SU-DHL-6 (cell line): ENCODE measurements around the gene ASB16.

Source experiments
- H2AFZ ChIP-seq: fragments of 200-600 bp; sonication (generic); 2 replicates; pipeline ENCODE4 v1.6.1; 2014; ENCODE audit warnings: low read depth, mild to moderate bottlenecking, moderate library complexity, mixed read lengths, antibody characterized with exemption, low read length; ENCODE audit not compliant: severe bottlenecking
- H3F3A ChIP-seq: fragments of 200-600 bp; shearing (Covaris generic); 2 replicates; pipeline ENCODE4 v1.6.0; 2016; ENCODE audit warnings: antibody characterized with exemption, mild to moderate bottlenecking; ENCODE audit not compliant: insufficient read depth
- H3K27ac ChIP-seq: fragments of 200-600 bp; sonication (generic); 2 replicates; pipeline ENCODE4 v1.5.1; 2016; ENCODE audit warnings: low read depth, mild to moderate bottlenecking, low read length, moderate library complexity, mixed read lengths
- H3K27me3 ChIP-seq: fragments of 200-600 bp; sonication (generic), shearing (Covaris generic); 2 replicates; pipeline ENCODE4 v1.6.0; 2014; ENCODE audit warnings: mild to moderate bottlenecking, low read length
- H3K36me3 ChIP-seq: fragments of 200-600 bp; sonication (generic); 2 replicates; pipeline ENCODE4 v1.6.1; 2014; ENCODE audit warnings: mild to moderate bottlenecking, low read length, mixed read lengths
- H3K4me2 ChIP-seq: fragments of 300-600, 200-600 bp; shearing (Covaris generic), sonication (generic); 2 replicates; pipeline ENCODE4 v1.6.0; 2014; ENCODE audit warnings: low read length, low read depth, mild to moderate bottlenecking; ENCODE audit not compliant: poor library complexity, severe bottlenecking
- H3K4me3 ChIP-seq: fragments of 200-600 bp; sonication (generic); 2 replicates; pipeline ENCODE4 v1.5.1; 2014; ENCODE audit warnings: antibody characterized with exemption, low read length, mild to moderate bottlenecking, mixed read lengths; ENCODE audit not compliant: insufficient read depth, poor library complexity, severe bottlenecking
- H3K79me2 ChIP-seq: fragments of 200-600 bp; sonication (generic); 2 replicates; pipeline ENCODE4 v1.6.1; 2014; ENCODE audit warnings: mild to moderate bottlenecking, low read length, moderate library complexity; ENCODE audit not compliant: insufficient read depth
- H3K9ac ChIP-seq: fragments of 200-600 bp; sonication (generic); 2 replicates; pipeline ENCODE4 v1.7.0; 2014; ENCODE audit warnings: mild to moderate bottlenecking, low read length
- H3K9me2 ChIP-seq: fragments of 200-600 bp; sonication (generic); replicated peaks from 2 replicates; pipeline ENCODE4 v1.6.1; 2014; ENCODE audit warnings: low read length; ENCODE audit not compliant: insufficient read depth
- H3K9me3 ChIP-seq: fragments of 200-600 bp; sonication (generic); 2 replicates; pipeline ENCODE4 v1.6.1; 2014; ENCODE audit warnings: low read length, mixed read lengths; ENCODE audit not compliant: insufficient read depth
- H4K20me1 ChIP-seq: fragments of 200-600 bp; sonication (generic); 2 replicates; pipeline ENCODE4 v1.6.1; 2014; ENCODE audit warnings: low read depth, mild to moderate bottlenecking, antibody characterized with exemption, low read length, moderate library complexity, mixed read lengths
- EZH2phosphoT487 ChIP-seq: fragments of 200-600 bp; sonication (generic), shearing (Covaris generic); conservative IDR thresholded peaks from 2 replicates; pipeline ENCODE4 v1.6.1; 2018; ENCODE audit warnings: mild to moderate bottlenecking, antibody characterized with exemption, low read length, moderate library complexity, mixed read lengths
- TF ChIP-seq, protein P1 (sequence below): fragments of 200-600 bp; sonication (generic); IDR thresholded peaks from one replicate; pipeline ENCODE4 v1.5.1; 2017; ENCODE audit warnings: antibody characterized with exemption, mild to moderate bottlenecking, low read length, moderate library complexity; ENCODE audit not compliant: insufficient read depth, poor library complexity, severe bottlenecking

The ASB16 gene

DNA sequence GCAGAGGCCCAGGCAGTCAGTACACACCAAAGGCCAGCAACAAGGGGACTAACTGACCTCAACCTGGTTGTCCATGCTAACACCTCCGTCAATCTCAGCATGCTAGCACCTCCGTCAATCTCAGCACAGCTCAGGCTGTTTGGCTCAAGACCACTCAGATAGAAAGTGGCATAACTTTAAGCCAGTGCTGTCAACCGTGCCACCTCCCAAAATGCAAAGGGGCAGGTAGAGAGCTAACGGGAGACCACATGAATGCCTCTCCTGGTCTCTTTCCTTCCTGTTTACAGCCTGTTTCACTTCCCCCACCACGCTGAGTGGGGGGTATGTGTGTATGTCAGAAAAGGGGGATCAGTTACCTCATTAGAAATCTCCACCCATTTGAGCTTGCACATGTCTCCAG, 45.7 kb downstream of the ASB16 start:
- Histone ChIP-seq H3K79me2 (peaks cover 31% of the 10 kb centered on the region), H3K9me2 (no peaks in the 10 kb centered on the region), H3K27ac (peak overlapping the region; percentile 95), H3K36me3 (peaks cover 11% of the 10 kb centered on the region), H2AFZ (no peak overlapping the region), H3K9ac (peak overlapping the region; percentile 93), H3K4me2 (peak overlapping the region; percentile 91), H3K27me3 (no peaks in the 10 kb centered on the region), H3K9me3 (no peaks in the 10 kb centered on the region), H3F3A (peaks cover 16% of the 10 kb centered on the region; the same call in 1 of the 2 replicates), H4K20me1 (no peaks in the 10 kb centered on the region), H3K4me3 (peak overlapping the region; percentile 82)
- TF ChIP-seq EZH2phosphoT487: no peak
- TF ChIP-seq, protein P1, sequence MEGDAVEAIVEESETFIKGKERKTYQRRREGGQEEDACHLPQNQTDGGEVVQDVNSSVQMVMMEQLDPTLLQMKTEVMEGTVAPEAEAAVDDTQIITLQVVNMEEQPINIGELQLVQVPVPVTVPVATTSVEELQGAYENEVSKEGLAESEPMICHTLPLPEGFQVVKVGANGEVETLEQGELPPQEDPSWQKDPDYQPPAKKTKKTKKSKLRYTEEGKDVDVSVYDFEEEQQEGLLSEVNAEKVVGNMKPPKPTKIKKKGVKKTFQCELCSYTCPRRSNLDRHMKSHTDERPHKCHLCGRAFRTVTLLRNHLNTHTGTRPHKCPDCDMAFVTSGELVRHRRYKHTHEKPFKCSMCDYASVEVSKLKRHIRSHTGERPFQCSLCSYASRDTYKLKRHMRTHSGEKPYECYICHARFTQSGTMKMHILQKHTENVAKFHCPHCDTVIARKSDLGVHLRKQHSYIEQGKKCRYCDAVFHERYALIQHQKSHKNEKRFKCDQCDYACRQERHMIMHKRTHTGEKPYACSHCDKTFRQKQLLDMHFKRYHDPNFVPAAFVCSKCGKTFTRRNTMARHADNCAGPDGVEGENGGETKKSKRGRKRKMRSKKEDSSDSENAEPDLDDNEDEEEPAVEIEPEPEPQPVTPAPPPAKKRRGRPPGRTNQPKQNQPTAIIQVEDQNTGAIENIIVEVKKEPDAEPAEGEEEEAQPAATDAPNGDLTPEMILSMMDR: no peak

DNA sequence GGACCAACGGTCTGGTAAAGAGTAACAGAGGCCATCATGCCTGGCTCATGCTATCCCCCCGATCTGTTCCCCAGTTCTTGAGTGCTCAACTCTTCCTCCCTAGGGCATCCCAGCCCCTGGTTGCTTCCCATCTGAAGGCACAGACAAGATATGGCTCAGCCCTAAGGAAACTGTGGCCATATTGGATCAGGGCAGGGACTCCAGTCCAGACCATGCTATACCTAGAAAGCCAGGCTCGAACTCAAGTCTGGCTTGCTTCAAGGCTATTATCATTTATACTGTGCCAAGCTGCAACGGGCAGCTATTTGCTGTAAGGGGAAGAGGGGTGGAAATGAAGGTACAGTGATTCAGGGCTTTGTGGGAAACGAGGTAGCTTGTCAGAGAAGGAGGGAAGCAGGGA, 46.2 kb downstream of the ASB16 start:
- peak overlapping the region; percentile 93 for H3K9ac ChIP-seq
- peak overlapping the region; percentile 91 for H3K4me2 ChIP-seq
- H3K27me3 ChIP-seq: no peaks in the 10 kb centered on the region
- peaks cover 31% of the 10 kb centered on the region for H3K79me2 ChIP-seq
- TF ChIP-seq, protein P1: no peak
- no peak for TF ChIP-seq EZH2phosphoT487
- peak overlapping the region; percentile 82 for H3K4me3 ChIP-seq
- peaks cover 11% of the 10 kb centered on the region for H3K36me3 ChIP-seq
- H2AFZ ChIP-seq: no peak overlapping the region
- no peaks in the 10 kb centered on the region for H3K9me2 ChIP-seq
- H4K20me1 ChIP-seq: no peaks in the 10 kb centered on the region
- H3K9me3 ChIP-seq: no peaks in the 10 kb centered on the region
- H3F3A ChIP-seq: peaks cover 13% of the 10 kb centered on the region
- H3K27ac ChIP-seq: peak overlapping the region; percentile 95

DNA sequence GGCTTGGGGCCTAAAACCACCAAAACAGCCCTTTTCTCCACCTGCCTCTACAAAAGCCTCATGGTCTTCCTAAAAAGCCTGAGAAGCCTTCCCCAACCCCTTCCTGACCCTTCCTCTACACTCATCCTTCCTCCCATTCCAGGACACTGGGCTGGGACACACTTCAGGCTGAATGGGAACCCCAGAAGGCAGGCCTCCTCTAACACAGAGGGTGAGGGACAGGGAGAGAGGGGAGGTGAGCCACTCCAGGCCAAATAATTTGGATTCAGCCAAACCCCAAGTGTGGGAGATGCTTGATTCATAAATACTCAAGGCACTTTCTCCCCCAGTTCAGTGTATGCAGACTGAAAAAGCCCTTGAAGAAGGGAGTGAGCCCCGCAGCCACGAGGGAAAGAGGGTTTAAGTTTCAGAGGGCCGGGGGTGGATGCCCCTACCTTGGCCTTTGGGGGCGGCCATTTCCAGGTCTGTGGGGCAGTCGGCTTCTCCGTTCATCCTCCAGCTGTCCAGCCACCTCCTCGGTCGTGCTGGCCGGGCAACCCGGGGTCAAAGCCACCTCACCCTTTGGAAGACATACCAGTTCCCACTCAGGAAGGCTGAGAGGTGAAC, 47.3 kb downstream of the ASB16 start:
- Histone ChIP-seq H3K27ac (peak overlapping the region; percentile 95), H2AFZ (no peak overlapping the region), H3K9ac (peak overlapping the region; percentile 93), H3K4me2 (peak overlapping the region; percentile 91), H3K9me2 (no peaks in the 10 kb centered on the region), H3K36me3 (peaks cover 11% of the 10 kb centered on the region), H3K79me2 (peaks cover 31% of the 10 kb centered on the region), H3F3A (peaks cover 19% of the 10 kb centered on the region), H3K27me3 (no peaks in the 10 kb centered on the region), H3K4me3 (peak overlapping the region; percentile 82), H4K20me1 (no peaks in the 10 kb centered on the region), H3K9me3 (no peaks in the 10 kb centered on the region)
- no peak for TF ChIP-seq EZH2phosphoT487
- TF ChIP-seq, protein P1: no peak
